WI38 (cell line): ENCODE results near the gene RNASE9.
"Not testable (repeated sequence)": the region's sequence is repeated elsewhere in the genome, so short reads cannot be mapped to it uniquely, and the experiment has no call there.

ENCODE experiments used
- H3K4me3 ChIP-seq: 2 replicates; pipeline ENCODE4 v1.5.1; 2011; ENCODE audit warnings: low read depth, mild to moderate bottlenecking, control low read depth, low read length
- CTCF ChIP-seq: IDR thresholded peaks from 2 replicates; pipeline ENCODE4 v1.5.1; 2012; ENCODE audit warnings: low read depth, mild to moderate bottlenecking, control low read depth, low read length

Gene RNASE9

GRCh38 chr14:20569066-20569465, 8.2 kb upstream of the RNASE9 start:
- no peak overlapping the region for H3K4me3 ChIP-seq
- TF ChIP-seq CTCF = no peak

GRCh38 chr14:20568393-20568792, 7.5 kb upstream of the RNASE9 start:
- no peak for TF ChIP-seq CTCF
- H3K4me3 ChIP-seq = no peak overlapping the region

- H3K4me3 ChIP-seq = not testable (repeated sequence)
These were observed 6.4 kb upstream of the RNASE9 start for GRCh38 chr14:20567199-20567598.

- no peak for TF ChIP-seq CTCF
- H3K4me3 ChIP-seq = no peak overlapping the region
These were observed 3.7 kb upstream of the RNASE9 start for GRCh38 chr14:20564501-20564997.

- H3K4me3 ChIP-seq = no peak overlapping the region
- TF ChIP-seq CTCF = no peak
These were observed 3.1 kb upstream of the RNASE9 start for GRCh38 chr14:20563971-20564370.

- no peak for TF ChIP-seq CTCF
- no peak overlapping the region for H3K4me3 ChIP-seq
These were observed 1.4 kb downstream of the RNASE9 start for GRCh38 chr14:20559461-20559904.

GRCh38 chr14:20557212-20557542, 3.7 kb downstream of the RNASE9 start:
- TF ChIP-seq CTCF = no peak
- no peak overlapping the region for H3K4me3 ChIP-seq

- no peak overlapping the region for H3K4me3 ChIP-seq
- TF ChIP-seq CTCF = no peak
These were observed 4.2 kb downstream of the RNASE9 start for GRCh38 chr14:20556500-20557211.
